NT2/D1 (cell line): Measurements from ENCODE around the gene ZNF516.

Source experiments
- DNase-seq: peaks from one replicate; pipeline ENCODE4 v3.0.0-alpha.2; 2011; ENCODE audit warnings: low read depth, low spot score
- H3K27me3 ChIP-seq: 2 replicates; pipeline ENCODE4 v1.6.0; 2011; ENCODE audit warnings: mild to moderate bottlenecking; ENCODE audit not compliant: insufficient read length, insufficient read depth
- H3K36me3 ChIP-seq: 2 replicates; pipeline ENCODE4 v1.6.1; 2011; ENCODE audit warnings: mild to moderate bottlenecking, low read length, mixed read lengths; ENCODE audit not compliant: insufficient read depth, insufficient read length
- H3K4me1 ChIP-seq: 2 replicates; pipeline ENCODE4 v1.5.1; 2011; ENCODE audit not compliant: insufficient read depth, insufficient read length
- H3K4me3 ChIP-seq: 2 replicates; pipeline ENCODE4 v1.5.1; 2011; ENCODE audit warnings: low read depth; ENCODE audit not compliant: insufficient read length
- H3K9ac ChIP-seq: 2 replicates; pipeline ENCODE4 v1.6.0; 2011; ENCODE audit warnings: low read depth; ENCODE audit not compliant: insufficient read length
- H3K9me3 ChIP-seq: 2 replicates; pipeline ENCODE4 v1.5.1; 2011; ENCODE audit warnings: mild to moderate bottlenecking, low read length; ENCODE audit not compliant: insufficient read depth
- SUZ12 ChIP-seq: IDR thresholded peaks from 2 replicates; pipeline ENCODE4 v1.6.1; 2011; ENCODE audit not compliant: insufficient read length, insufficient read depth; ENCODE audit errors: extremely low read depth
- YY1 ChIP-seq: IDR thresholded peaks from 2 replicates; pipeline ENCODE4 v1.6.1; 2011; ENCODE audit not compliant: insufficient read length, insufficient read depth
- ZNF274 ChIP-seq: IDR thresholded peaks from 2 replicates; pipeline ENCODE4 v1.6.1; 2011; ENCODE audit warnings: mild to moderate bottlenecking, low read depth, low read length

ZNF516 gene

DNA sequence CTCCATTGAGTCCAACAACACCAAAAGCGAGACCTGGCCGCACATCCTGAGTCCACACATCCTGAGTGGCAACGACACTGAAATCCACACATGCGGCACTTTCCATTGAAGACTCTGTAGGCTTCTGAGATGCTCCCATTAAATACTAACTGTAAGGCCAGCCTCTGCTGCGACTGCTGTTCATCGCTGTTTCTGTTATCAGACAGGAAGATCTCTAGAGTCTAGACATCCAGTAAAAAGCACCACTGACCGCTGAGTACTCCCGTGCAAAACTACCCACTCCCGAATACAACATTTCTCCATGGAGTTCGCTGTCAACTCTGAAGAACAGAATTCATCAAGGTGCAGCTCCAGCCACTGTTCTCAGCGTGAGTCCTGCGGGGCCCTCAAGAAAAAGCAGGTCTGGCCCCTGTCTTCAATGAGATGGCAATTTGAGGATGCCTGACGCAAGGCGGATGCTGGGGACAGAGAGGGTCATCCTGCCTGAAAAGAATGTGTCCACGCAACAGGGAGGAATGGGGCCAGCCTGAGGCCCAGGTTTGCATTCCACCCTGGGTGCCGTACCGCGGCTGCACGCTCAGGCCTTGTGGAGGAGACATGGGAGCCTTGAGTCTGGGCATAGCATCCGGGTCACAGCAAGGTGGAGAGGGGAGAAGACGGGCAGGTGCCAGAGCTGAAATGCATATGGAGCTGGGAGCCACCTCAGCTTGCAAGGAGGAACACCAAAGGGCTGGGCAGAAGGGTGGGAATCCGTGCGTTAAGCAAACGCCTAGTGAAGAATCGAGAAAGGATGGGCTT, 61.9 kb downstream of the ZNF516 start:
- H3K27me3 ChIP-seq: no peaks in the 10 kb centered on the region
- H3K9me3 ChIP-seq: no peaks in the 10 kb centered on the region
- H3K4me3 ChIP-seq: no peak overlapping the region
- DNase-seq: no peak
- H3K4me1 ChIP-seq: peaks cover 2% of the 10 kb centered on the region
- H3K36me3 ChIP-seq: peaks cover 39% of the 10 kb centered on the region
- no peak overlapping the region for H3K9ac ChIP-seq
- no peak for TF ChIP-seq YY1
- no peak for TF ChIP-seq ZNF274
- no peak for TF ChIP-seq SUZ12

DNA sequence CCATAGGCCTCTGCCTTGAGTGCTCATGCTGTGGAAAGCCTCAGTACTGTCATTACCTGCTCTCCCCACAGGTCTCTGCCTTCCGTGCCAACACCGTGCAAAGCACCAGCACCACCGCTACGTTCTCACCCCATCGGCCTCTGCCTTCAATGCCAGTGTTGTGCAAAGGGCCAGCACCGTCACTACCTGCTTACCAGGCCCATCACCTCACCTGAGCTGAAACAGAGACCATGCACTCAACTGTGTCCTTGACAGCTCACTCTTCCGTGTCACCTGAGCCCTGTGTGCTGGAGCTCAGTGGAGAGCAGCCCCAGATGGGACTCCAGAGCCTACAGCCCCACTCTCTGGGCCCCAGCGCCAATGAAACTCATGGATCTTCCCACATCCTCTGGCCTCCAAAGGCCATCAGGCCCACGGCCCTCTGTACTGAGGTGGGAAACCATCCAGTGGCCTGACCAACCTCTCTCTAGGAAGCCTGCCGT, 62.7 kb downstream of the ZNF516 start:
- peaks cover 39% of the 10 kb centered on the region for H3K36me3 ChIP-seq
- no peaks in the 10 kb centered on the region for H3K9me3 ChIP-seq
- no peak for TF ChIP-seq ZNF274
- no peak for TF ChIP-seq SUZ12
- no peak for TF ChIP-seq YY1
- peaks cover 2% of the 10 kb centered on the region for H3K4me1 ChIP-seq
- H3K27me3 ChIP-seq: no peaks in the 10 kb centered on the region
- no peak for DNase-seq
- H3K4me3 ChIP-seq: no peak overlapping the region
- no peak overlapping the region for H3K9ac ChIP-seq

DNA sequence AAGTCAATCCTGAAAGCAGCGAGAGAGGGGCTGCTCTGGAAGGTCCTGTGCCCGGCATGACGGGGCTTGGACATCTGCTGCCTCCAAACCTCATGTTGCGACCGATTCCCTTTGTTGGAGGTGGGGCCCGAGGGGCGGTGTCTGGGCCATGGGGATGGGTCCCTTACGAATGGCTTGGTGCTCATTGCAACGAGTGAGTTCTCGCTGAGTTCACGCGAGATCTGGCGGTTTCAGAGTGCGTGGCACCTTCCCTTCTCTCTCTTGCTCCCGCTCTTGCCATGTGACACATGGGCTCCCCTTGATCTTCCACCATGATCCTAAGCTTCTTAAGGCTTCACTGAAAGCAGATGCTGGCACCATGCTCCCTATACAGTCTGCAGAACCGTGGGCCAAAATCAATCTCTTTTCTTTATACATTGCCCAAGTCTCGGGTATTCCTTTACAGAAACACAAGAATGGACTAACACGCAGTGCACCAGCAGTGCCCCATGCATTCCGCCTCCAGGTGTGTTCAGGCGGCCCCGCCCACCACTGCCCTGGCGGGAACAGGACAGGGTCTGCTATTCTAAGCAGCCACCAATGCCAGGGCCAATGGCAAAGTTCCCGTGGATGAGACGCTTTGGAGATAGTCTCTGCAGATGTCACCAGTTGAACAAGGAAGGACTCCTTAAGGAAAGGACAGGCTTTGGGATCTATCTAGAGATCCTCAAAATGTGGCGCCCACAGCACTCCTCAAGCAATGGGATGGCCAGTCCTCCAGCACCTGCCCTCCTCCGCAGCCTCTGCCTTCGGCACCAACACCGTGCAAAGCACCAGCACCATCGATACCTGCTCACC, 63.4 kb downstream of the ZNF516 start:
- no peaks in the 10 kb centered on the region for H3K9me3 ChIP-seq
- H3K36me3 ChIP-seq: peaks cover 39% of the 10 kb centered on the region
- H3K4me1 ChIP-seq: peaks cover 2% of the 10 kb centered on the region
- no peak overlapping the region for H3K4me3 ChIP-seq
- H3K27me3 ChIP-seq: no peaks in the 10 kb centered on the region
- DNase-seq: no peak
- H3K9ac ChIP-seq: no peak overlapping the region
- TF ChIP-seq YY1 (no peak), ZNF274 (no peak), SUZ12 (no peak)

- no peak for TF ChIP-seq YY1
- Histone ChIP-seq H3K9ac (no peak overlapping the region), H3K4me1 (peaks cover 2% of the 10 kb centered on the region), H3K36me3 (peaks cover 38% of the 10 kb centered on the region), H3K4me3 (no peak overlapping the region), H3K27me3 (no peaks in the 10 kb centered on the region), H3K9me3 (no peaks in the 10 kb centered on the region)
- DNase-seq: no peak
Measured at GRCh38 chr18:76430636-76431035, 64.4 kb downstream of the ZNF516 start.

DNA sequence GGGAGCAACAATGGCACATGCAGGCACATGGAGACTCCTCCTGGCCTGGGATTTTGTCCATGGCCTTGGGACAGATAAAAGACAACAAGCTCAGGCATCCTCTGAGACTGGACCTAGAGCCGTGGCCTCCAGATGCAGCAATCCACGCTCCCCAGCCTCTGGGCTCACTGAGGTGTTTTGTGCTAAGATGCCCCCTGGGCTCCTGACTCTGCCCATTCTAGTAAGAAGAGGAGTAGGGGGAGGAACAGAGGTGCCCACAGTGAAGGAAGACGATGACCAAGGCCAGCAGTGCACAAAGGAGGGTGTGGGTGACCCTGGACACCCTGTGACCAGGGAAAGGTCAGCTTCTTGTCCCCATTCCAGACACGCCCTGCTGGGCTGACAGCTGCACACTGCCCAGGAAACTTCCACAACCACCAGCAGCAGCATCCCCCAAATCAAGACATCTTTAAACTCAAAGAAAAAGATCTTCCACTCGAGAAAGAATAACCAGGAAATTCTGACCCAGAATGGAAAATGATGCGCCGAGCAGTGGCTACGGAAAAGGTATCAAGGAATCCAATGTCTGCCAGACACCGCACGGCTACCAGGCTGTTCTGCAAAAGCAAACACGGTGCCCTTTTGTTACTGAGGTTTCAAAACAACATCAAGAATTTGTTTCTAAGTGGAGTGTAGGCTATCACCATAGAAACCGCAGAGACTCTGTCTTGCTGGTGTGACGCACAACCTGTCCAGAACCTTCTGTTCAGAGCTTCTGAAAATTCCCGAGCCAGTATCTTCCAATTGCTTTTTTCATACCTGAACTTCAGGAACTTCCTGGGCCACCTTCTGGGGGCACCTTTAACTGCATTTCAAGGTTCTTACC, 65.5 kb downstream of the ZNF516 start:
- H3K4me1 ChIP-seq: peaks cover 2% of the 10 kb centered on the region
- no peak overlapping the region for H3K4me3 ChIP-seq
- H3K36me3 ChIP-seq: peaks cover 33% of the 10 kb centered on the region
- no peak for DNase-seq
- no peaks in the 10 kb centered on the region for H3K9me3 ChIP-seq
- no peak overlapping the region for H3K9ac ChIP-seq
- TF ChIP-seq ZNF274: no peak
- no peak for TF ChIP-seq YY1
- no peak for TF ChIP-seq SUZ12
- no peaks in the 10 kb centered on the region for H3K27me3 ChIP-seq

- no peak for DNase-seq
Measured at GRCh38 chr18:76428396-76429261, 66.4 kb downstream of the ZNF516 start.

More at GRCh38 chr18:76428396-76429261, 66.4 kb downstream of the ZNF516 start:
- TF ChIP-seq YY1 (no peak), ZNF274 (no peak), SUZ12 (no peak)
- peaks cover 26% of the 10 kb centered on the region for H3K36me3 ChIP-seq
- H3K4me3 ChIP-seq: no peak overlapping the region
- H3K4me1 ChIP-seq: peaks cover 2% of the 10 kb centered on the region
- no peaks in the 10 kb centered on the region for H3K27me3 ChIP-seq
- no peaks in the 10 kb centered on the region for H3K9me3 ChIP-seq
- no peak overlapping the region for H3K9ac ChIP-seq
